A204.1 (cell line): Measurements from ENCODE around the gene HMGB4.

Experiments used
- FAIRE-seq: peaks from 2 replicates; lab custom pipeline; 2012; peaks lifted over from hg19 to GRCh38; lab: Jason Lieb, UNC

HMGB4 gene

DNA sequence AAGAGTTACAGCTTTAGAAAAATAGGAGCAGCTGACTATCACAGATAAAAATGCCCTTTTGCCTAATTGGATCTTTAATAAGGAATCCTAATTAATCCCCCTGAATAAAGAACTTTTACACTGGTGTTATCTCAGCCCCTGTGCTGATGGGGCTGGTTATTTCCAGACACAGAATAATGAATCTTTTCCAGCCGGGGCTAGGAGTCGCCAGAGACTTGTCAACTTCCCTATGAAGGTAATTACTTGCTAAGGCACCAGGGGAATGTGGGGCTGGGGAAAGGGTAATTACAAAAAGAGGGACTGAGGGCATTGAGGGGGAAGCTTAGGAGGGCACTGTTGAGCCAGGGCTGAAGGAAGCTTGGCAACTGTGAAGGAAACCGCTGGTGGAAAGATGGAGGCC, 34.5 kb downstream of the HMGB4 start:
- no peak for FAIRE-seq

DNA sequence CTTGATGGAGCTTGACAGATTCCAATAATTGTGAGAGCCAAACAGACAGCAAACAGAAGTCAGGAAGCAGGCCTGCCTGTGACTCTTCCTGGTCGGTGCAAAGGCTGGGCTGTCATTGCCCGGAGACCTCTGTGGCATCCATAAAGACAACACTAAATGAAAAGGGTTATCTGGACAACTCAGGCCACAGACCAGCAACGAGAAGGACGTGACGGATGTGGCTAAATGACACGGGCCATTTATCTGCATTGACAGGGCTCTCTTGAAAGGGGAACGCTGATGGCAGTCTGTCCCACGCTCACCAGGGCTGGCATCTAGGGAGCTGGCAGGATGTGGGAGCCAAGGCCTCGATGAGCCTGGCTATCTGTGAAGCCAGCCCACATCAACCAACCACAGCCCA, 35.0 kb downstream of the HMGB4 start:
- no peak for FAIRE-seq

DNA sequence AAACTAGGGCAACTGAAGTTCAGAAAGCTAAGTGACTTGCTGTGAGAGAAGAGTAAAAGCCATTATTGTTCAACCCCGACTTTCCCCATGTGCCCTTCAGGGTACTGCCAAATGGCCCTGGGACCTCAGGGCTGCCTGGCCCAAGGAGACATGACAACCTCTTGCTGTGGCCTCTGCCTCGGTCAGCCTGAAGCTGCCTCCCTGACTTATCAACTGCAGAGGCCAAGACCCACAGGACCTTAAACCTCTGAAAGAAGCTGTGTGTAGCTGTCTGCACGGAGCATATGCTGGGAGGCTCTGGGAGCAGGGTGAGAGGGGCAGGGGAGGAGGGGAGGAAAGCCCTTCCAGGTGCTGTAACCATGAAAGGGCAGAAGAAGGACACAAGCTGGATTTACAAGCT, 35.9 kb downstream of the HMGB4 start:
- no peak for FAIRE-seq

DNA sequence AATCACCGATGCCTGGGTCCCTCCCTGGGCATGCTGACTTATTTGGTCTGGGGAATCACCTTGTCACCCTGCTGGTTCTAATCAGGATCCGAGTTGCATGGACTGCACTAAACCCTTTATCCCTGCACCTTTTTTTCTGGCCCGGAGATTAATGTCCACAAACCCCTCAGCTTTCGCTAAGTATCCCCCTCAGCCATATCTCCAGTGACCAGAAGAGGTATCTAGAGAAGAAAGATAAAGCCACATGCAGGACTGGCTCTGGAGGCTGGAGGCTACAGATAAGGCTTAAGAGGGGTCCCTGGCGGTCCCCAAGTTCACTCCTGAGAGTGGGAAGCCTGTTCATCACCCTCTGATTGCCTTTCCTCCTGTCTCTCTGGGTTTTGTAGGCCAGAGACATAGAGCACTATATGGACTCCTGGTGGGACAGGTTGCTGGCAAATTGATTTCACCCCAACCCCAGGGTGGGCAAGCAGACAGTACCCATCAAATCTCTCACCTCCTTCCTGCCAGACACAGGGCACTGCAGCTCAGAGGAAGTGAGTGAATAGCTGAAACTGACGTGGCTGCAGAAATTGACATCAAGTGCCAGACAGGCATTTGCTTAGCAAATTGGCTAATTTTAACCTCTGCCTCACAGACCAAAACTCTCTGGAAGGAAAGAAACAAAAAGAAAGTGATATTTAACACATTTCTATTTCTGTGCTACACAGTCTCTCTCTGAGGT, 38.8 kb downstream of the HMGB4 start:
- no peak for FAIRE-seq

DNA sequence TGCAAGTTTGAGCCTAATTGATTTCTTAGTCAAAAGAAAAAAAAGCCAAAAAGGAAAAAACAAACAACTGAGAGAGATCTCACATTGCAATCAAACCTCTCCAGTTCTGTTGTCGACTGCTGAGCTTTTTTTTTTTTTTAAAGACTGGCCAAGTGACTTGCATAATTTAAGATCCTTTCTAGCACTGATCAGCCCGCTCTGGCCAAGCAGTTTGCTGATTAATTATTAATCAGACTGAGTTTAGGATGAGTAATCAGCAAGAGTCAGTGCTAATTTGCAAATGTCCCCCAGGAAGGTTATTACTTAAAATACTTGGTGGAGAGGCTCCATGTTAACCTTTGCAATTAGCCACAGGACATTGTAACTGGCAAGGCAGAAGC, 39.3 kb downstream of the HMGB4 start:
- FAIRE-seq, result no peak

DNA sequence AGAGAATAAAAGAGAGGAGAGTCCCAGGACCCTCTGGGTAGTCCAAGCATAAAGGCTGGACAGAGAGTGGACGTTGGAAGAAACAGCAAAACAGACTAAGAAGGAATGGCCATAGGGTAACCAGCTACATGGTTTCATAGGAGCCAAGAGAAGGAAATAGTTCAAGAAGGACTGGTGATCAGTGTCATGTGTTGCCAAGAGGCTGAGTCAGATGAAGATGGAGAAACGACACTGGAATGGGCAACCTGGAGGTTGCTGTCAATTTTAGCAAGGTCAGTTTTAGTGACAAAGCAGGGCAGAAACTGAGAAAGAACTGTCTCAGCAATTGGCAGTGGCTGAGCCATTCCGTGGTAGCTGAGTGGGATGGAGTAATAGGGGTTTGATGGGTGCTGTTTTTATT, 41.4 kb downstream of the HMGB4 start:
- FAIRE-seq, result no peak

DNA sequence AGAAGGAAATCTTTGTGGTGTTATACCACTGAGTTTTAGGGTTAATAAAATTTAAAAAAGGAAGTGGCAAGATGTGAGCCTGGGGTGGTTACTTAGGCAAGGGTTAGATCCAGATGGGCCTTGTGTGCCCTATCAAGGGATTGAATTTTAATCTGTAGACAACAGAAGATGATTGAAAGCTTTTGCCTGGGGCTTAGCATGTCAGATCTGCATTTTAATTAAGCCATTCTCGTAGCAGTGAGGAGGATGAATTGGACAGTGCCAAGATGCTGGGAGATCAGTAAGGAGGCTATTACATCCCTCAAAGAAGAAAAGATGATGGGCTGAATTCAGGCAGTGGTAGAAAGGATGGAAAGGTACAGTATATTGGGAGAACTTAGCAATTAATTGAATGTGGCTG, 42.3 kb downstream of the HMGB4 start:
- no peak for FAIRE-seq

DNA sequence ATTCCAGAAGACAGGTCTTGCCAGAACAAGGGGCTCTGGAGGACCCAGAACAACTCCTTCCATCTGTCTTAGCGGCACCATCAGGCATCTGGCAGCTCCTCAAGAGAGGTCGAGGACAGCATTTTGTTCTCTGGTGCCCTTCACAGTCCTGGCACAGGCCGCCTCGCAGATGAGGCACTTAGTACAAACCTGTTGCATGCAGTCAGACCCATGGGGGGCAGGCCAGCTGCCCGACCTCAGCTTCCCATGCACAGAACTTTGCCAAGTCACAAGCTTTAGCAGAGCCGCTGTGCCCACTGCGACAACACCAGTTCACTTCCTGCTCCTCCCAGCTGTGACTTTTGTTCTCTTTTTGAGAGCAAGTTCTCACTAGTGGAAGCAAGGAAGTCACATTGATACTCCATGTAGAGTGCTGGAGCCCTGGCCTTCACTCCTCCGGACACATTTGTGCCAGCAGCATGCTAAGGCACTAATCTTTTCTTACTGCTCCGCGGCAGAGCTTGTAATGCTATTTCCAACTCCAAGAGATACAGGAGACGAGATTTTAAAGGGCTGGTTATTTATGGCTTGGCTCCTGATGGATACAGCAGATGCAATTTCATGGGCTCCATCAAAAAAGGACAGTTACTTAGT, 44.6 kb downstream of the HMGB4 start:
- FAIRE-seq, result no peak
